Measurements from ENCODE around the gene PTPRA. TPM values are rescaled to one million over a fixed set of nuclear protein-coding genes. Genes with fewer than 3 reads are reported as not detected.

The PTPRA gene
- 20.8 and 30.1 TPM in 2 replicates for total RNA-seq

DNA sequence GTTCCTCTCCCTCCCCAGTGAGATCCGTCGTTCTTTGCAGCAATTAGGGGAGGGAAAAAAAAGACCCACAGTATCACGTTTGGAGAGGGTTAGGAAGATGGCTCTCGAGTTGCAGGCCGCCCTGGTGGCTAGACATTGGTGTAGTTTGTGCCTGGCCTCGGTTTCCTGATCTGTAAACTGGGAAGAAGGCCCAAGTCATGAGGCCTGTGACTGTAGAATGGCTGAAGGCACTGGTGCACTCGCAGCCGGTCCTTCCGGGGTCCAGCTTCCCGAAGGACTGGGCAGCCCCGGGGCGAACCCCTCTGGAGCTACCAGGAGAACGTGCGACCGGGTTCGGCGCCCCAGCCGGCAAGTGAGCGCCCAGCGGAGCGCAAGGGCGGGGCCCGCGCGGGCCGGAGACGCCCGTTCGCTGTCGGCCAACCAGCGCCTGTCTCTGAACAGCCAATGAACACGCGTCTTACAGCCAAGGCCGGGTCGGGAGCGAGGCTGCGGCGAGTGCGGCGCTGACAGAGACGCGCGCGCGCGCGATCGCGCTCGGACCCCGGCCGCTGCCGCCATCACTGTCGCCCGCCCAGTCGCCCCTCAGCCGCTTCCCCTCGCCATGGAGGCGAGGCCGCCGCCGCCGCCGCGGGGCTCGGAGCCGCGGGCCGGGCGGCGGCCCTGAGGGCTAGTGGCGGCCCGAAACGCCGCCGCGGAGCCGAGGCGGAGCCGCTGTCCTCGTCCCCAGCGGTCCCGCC is at the start of gene PTPRA:
Gene PTPRA (plus strand): TSS at position 472 of the 737 bp plus-strand sequence. CDS start 90,797 bp downstream, outside the sequence.

GRCh38 chr20:2840138-2840966 is 32.9 kb upstream of the PTPRA start, which contains the start of the genes PCED1A and VPS16:
TSS of gene PCED1A (minus strand) at chr20:2840655. CDS start at chr20:2839912, 743 bp downstream.
TSS of gene VPS16 (plus strand) at chr20:2840745. CDS start at chr20:2840775, 30 bp downstream.

DNA sequence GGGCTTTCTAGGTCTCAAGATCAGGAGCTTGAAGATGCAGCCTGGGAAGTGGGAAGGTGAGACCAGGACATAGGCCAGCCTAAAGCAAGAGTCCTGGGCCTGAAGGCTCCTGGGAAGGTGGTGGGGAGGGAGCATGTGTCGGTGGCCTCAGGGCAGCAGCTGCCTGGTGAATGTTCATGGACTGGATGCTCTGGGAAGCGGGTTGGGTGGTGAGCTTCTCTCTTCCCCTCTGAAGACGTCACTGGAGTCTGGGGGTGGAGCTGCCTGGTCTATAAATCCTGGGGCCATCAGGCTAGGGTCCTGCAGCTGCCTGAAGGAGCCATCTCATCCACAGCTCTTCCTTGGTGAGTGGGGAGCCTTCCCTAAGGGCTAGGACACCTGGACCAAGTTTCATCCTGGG is 170.0 kb downstream of the PTPRA start, which contains the start of gene GNRH2:
Gene GNRH2 (plus strand): TSS at position 301 of the 400 bp plus-strand sequence. CDS start 793 bp downstream, outside the sequence.

DNA sequence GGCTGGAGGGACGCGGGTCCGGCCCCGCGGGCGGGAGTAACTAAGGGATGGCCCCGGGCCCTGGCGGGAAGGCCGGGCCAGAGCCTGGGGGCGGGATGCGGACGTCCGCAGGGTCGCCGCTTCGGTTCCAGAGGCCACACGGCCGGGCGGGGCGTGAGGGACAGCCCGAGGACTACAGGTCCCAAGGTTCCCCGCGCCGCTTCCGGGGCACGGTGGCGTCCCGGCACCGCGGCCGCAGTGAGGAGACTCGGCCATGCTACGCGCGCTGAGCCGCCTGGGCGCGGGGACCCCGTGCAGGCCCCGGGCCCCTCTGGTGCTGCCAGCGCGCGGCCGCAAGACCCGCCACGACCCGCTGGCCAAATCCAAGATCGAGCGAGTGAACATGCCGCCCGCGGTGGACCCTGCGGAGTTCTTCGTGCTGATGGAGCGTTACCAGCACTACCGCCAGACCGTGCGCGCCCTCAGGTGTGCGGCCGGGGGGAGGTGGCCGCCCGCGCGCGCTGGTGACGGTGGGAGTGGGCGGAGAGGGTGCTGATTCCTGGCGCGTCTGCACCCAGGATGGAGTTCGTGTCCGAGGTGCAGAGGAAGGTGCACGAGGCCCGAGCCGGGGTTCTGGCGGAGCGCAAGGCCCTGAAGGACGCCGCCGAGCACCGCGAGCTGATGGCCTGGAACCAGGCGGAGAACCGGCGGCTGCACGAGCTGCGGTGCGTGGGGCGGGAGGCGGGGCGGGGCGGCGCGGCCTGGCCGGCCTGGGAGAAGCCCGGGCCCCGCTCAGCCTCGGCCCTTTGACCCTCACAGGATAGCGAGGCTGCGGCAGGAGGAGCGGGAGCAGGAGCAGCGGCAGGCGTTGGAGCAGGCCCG is 172.8 kb downstream of the PTPRA start, which contains the start of gene MRPS26:
Gene MRPS26 (plus strand): TSS at position 237 of the 861 bp plus-strand sequence. CDS start 17 bp downstream, at position 254.

DNA sequence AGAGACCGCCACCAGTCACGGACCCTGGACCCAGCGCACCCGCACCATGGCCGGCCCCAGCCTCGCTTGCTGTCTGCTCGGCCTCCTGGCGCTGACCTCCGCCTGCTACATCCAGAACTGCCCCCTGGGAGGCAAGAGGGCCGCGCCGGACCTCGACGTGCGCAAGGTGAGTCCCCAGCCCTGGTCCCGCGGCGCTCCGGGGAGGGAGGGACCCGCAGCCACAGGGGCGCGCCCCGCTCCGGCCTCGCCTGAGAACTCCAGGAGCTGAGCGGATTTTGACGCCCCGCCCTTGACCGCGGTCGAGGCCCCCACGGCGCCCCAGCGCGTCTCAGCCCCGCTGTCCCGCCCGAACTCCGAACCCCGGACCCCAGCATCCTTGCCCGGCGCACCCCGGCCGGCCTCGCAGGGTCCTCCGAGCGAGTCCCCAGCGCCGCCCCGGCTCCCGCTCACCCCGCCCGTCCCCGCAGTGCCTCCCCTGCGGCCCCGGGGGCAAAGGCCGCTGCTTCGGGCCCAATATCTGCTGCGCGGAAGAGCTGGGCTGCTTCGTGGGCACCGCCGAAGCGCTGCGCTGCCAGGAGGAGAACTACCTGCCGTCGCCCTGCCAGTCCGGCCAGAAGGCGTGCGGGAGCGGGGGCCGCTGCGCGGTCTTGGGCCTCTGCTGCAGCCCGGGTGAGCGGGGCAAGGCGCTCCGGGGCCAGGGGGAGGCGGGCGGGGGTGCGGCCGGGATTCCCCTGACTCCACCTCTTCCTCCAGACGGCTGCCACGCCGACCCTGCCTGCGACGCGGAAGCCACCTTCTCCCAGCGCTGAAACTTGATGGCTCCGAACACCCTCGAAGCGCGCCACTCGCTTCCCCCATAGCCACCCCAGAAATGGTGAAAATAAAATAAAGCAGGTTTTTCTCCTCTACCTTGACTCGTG is 198.6 kb downstream of the PTPRA start, which contains the start of gene OXT:
Gene OXT (plus strand): TSS at position 11 of the 920 bp plus-strand sequence. CDS start 36 bp downstream, at position 47.

GRCh38 chr20:3084283-3084985 is 211.2 kb downstream of the PTPRA start, which contains the start of gene AVP:
TSS of gene AVP (minus strand) at chr20:3084724. CDS start at chr20:3084674, 50 bp downstream.

Other genes with a start within 250 kb of the PTPRA start
- gene NOP56, start 220.8 kb upstream of the PTPRA start, total RNA-seq = 234 and 264 TPM in 2 replicates
- 128 and 129 TPM in 2 replicates for gene IDH3B, start 209.3 kb upstream of the PTPRA start, total RNA-seq
- 0.76 and 1.9 TPM in 2 replicates for gene EBF4, start 180.7 kb upstream of the PTPRA start, total RNA-seq
- 0.32 TPM in 1 of 2 replicates, not detected in the other for gene CPXM1, start 72.9 kb upstream of the PTPRA start, total RNA-seq
- gene C20orf141, start 58.5 kb upstream of the PTPRA start, total RNA-seq = not detected in 2 replicates
- gene TMEM239, start 57.1 kb upstream of the PTPRA start, total RNA-seq = not detected in 2 replicates
- 18.5 and 19.6 TPM in 2 replicates for gene PCED1A, start 32.8 kb upstream of the PTPRA start, total RNA-seq
- 46.1 and 53.3 TPM in 2 replicates for gene VPS16, start 32.7 kb upstream of the PTPRA start, total RNA-seq
- 0.30 TPM in 1 of 2 replicates, not detected in the other for gene GNRH2, start 170.1 kb downstream of the PTPRA start, total RNA-seq
- gene MRPS26, start 172.6 kb downstream of the PTPRA start, total RNA-seq = 65.5 and 75.4 TPM in 2 replicates
- gene OXT, start 198.1 kb downstream of the PTPRA start, total RNA-seq = not detected in 2 replicates
- gene AVP, start 211.2 kb downstream of the PTPRA start, total RNA-seq = not detected in 2 replicates